ENCODE results near the gene TRAF3IP3.

TRAF3IP3 gene

DNA sequence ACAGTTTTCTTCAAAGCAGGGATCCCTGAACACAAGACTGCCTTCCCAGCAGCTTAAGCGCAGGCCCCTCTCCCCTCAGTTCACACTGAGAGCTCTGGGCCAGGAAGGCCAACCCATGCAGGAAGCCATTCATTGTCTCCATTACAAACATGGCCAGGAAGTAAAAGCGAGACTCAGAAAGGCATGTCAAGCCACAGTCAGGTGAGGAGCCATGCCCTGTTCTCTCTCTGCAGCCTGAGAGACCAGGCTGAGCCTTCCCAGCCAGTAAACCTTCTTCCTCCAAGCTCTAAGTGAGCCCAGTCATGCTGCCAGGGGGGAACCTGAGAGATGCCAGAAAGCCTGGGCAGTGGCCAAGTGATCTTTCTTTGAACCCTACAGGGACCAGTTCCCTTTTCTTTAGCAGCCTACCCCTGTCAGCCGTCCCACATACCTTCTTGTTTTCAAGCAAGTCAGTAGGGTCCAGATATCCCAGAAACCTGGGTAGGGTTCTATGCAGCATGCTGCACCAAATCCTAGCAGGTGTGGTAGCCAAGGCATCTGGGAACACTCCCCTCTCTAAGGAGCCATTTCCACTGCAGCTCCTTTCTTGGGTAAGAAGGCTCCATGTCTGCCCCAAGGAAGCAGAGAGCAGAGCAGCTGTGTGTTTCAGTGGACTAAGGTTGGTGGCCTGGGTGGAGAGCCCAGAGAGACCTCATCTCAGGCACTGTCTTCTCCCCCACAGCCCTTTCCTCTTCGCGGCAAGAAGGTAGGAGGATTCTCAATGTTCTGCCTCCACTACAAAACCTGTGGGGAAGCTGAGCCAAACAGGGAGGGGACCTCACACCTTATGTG is 977 bp downstream of the TRAF3IP3 start:
- TF ChIP-seq ZNF274 (IDR thresholded peaks at IDR 0.05; ENCODE audit: low read depth, low read length) (no peak), YY1 (IDR thresholded peaks at IDR 0.05; ENCODE audit: insufficient read depth, insufficient read length) (no peak), SUZ12 (IDR thresholded peaks at IDR 0.05; ENCODE audit: extremely low read depth, insufficient read depth, insufficient read length) (no peak)
- no peaks in the 10 kb centered on the region for H3K36me3 ChIP-seq (ENCODE audit: insufficient read depth, insufficient read length, low read length)
- DNase-seq (ENCODE audit: low read depth, low spot score) = no peak
- H3K9me3 ChIP-seq (ENCODE audit: insufficient read depth, low read length) = no peaks in the 10 kb centered on the region
- no peak overlapping the region for H3K4me3 ChIP-seq (ENCODE audit: insufficient read length, low read depth)
- H3K4me1 ChIP-seq (ENCODE audit: insufficient read depth, insufficient read length) = no peaks in the 10 kb centered on the region
- no peak overlapping the region for H3K9ac ChIP-seq (ENCODE audit: insufficient read length, low read depth)
- peaks cover 5% of the 10 kb centered on the region for H3K27me3 ChIP-seq (ENCODE audit: insufficient read depth, insufficient read length)

DNA sequence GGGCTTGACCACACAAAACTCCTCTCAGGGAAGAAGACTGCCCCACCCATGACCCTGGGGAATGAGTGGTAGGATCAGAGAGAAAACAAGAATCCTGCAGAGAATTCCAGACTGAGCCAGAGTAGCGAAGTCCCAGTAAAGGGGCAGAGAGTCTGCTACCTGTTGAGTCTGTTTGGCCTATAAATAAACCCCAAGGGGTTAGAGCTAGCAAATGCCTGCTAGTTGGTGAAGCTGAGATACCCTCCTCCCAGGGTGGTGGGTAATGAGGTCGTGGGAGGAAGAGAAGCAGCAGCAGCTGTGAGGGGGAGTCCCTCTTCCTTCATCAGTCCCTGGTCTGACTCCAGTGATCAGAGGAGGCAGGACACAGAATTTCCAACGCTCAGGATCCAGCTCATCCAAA is 2.5 kb downstream of the TRAF3IP3 start:
- Histone ChIP-seq H3K36me3 (ENCODE audit: insufficient read depth, insufficient read length, low read length) (no peaks in the 10 kb centered on the region), H3K27me3 (ENCODE audit: insufficient read depth, insufficient read length) (peaks cover 5% of the 10 kb centered on the region), H3K4me3 (ENCODE audit: insufficient read length, low read depth) (no peak overlapping the region), H3K9me3 (ENCODE audit: insufficient read depth, low read length) (no peaks in the 10 kb centered on the region), H3K4me1 (ENCODE audit: insufficient read depth, insufficient read length) (no peaks in the 10 kb centered on the region), H3K9ac (ENCODE audit: insufficient read length, low read depth) (no peak overlapping the region)
- no peak for DNase-seq (ENCODE audit: low read depth, low spot score)
- TF ChIP-seq YY1 (IDR thresholded peaks at IDR 0.05; ENCODE audit: insufficient read depth, insufficient read length) (no peak), ZNF274 (IDR thresholded peaks at IDR 0.05; ENCODE audit: low read depth, low read length) (no peak), SUZ12 (IDR thresholded peaks at IDR 0.05; ENCODE audit: extremely low read depth, insufficient read depth, insufficient read length) (no peak)

DNA sequence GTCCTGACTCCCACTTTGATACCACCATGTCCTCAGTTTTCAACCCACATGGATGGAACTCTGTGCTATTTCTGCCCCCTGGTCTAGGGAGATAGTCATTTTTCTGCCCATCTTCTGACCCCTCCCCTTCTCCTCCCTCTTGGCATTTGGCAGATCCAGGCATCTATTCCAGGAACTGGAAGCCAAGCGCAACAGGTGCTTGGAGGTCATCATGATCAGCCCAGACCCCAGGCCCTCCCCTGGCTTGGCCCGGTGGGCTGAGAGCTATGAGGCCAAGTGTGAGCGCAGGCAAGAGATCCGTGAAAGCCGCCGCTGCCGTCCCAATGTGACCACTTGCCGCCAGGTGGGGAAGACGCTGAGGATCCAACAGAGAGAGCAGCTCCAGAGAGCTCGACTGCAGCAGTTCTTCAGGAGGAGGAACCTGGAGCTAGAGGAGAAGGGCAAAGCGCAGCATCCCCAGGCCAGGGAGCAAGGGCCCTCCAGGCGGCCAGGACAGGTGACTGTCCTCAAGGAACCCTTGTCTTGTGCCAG is 4.0 kb downstream of the TRAF3IP3 start:
- Histone ChIP-seq H3K27me3 (ENCODE audit: insufficient read depth, insufficient read length) (peaks cover 5% of the 10 kb centered on the region), H3K36me3 (ENCODE audit: insufficient read depth, insufficient read length, low read length) (no peaks in the 10 kb centered on the region), H3K9me3 (ENCODE audit: insufficient read depth, low read length) (no peaks in the 10 kb centered on the region), H3K4me3 (ENCODE audit: insufficient read length, low read depth) (no peak overlapping the region), H3K9ac (ENCODE audit: insufficient read length, low read depth) (no peak overlapping the region), H3K4me1 (ENCODE audit: insufficient read depth, insufficient read length) (no peaks in the 10 kb centered on the region)
- TF ChIP-seq YY1 (IDR thresholded peaks at IDR 0.05; ENCODE audit: insufficient read depth, insufficient read length) (no peak), SUZ12 (IDR thresholded peaks at IDR 0.05; ENCODE audit: extremely low read depth, insufficient read depth, insufficient read length) (no peak), ZNF274 (IDR thresholded peaks at IDR 0.05; ENCODE audit: low read depth, low read length) (no peak)
- no peak for DNase-seq (ENCODE audit: low read depth, low spot score)

DNA sequence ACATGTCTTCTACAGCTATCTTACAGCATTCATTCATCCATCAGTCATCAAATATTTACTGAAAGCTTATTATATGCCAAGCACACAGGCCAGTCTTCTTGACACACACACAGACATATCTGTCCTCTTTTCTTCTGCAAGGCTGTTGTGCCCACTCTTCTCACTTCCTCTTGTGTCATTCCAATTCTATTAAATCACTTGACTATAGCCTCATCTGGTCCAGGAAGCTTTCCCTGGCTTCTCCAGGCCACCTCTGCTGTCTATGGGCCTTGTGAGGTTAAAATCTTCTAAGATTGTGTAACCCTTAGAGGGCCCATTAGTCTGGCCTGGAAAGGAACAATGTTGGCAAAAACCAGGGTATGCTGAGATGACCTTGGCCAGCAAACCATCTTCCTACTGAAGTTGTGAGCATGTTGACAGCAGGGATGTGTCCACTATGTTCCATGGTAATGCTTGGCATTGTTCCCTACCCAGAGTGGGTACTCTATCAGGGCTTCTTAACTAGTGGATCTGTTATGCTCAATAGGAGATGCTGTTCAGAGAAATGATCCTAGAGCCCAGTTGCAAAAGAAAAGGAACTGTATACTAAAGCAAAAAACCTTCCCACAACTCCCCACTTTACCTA is 5.3 kb downstream of the TRAF3IP3 start:
- Histone ChIP-seq H3K9ac (ENCODE audit: insufficient read length, low read depth) (no peak overlapping the region), H3K27me3 (ENCODE audit: insufficient read depth, insufficient read length) (peaks cover 5% of the 10 kb centered on the region), H3K9me3 (ENCODE audit: insufficient read depth, low read length) (no peaks in the 10 kb centered on the region), H3K4me1 (ENCODE audit: insufficient read depth, insufficient read length) (no peaks in the 10 kb centered on the region), H3K4me3 (ENCODE audit: insufficient read length, low read depth) (no peak overlapping the region), H3K36me3 (ENCODE audit: insufficient read depth, insufficient read length, low read length) (no peaks in the 10 kb centered on the region)
- no peak for DNase-seq (ENCODE audit: low read depth, low spot score)
- TF ChIP-seq YY1 (IDR thresholded peaks at IDR 0.05; ENCODE audit: insufficient read depth, insufficient read length) (no peak), ZNF274 (IDR thresholded peaks at IDR 0.05; ENCODE audit: low read depth, low read length) (no peak), SUZ12 (IDR thresholded peaks at IDR 0.05; ENCODE audit: extremely low read depth, insufficient read depth, insufficient read length) (no peak)

DNA sequence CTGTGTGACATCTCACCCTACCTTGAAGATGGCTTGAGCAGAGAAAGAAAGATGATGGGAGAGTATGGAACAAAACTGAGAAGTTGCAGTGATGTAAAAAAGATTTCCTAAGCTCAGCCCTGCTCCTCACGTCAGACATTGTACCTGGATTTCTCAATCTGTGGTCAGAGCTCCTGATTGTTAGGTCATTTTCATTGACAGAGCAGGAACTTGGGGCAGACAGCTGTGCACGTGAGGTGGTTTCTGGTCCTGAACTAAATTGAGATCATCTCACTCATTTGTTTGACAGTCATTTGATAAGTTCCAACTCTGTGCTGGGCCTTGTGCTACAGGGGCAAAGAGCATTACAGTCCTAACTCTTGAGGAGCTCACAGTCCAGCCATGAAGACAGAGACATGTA is 10.2 kb downstream of the TRAF3IP3 start:
- Histone ChIP-seq H3K9me3 (ENCODE audit: insufficient read depth, low read length) (no peaks in the 10 kb centered on the region; the same call in 1 of the 2 replicates), H3K27me3 (ENCODE audit: insufficient read depth, insufficient read length) (no peaks in the 10 kb centered on the region), H3K4me3 (ENCODE audit: insufficient read length, low read depth) (no peak overlapping the region), H3K4me1 (ENCODE audit: insufficient read depth, insufficient read length) (no peaks in the 10 kb centered on the region), H3K9ac (ENCODE audit: insufficient read length, low read depth) (no peak overlapping the region), H3K36me3 (ENCODE audit: insufficient read depth, insufficient read length, low read length) (no peaks in the 10 kb centered on the region)
- TF ChIP-seq SUZ12 (IDR thresholded peaks at IDR 0.05; ENCODE audit: extremely low read depth, insufficient read depth, insufficient read length) = no peak
- TF ChIP-seq YY1 (IDR thresholded peaks at IDR 0.05; ENCODE audit: insufficient read depth, insufficient read length) = no peak
- TF ChIP-seq ZNF274 (IDR thresholded peaks at IDR 0.05; ENCODE audit: low read depth, low read length) = no peak
- no peak for DNase-seq (ENCODE audit: low read depth, low spot score)

DNA sequence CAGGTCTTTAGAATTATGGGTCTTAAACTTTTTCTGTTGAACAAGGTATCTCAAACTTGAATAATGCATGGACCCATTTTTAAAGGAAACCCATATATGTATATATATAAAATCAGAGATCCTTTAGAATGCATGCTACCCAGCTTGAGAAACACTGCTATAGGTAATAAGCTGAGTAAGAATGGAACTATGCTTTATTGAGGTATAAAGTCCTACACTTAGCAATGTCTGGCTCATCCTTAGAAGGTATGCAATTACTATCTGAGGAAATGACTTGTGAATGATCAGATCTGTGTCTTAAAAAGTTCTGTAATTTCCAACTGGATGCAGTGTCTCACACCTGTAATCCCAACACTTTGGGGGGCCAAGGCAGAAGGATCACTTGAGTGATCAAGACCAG is 11.2 kb downstream of the TRAF3IP3 start:
- Histone ChIP-seq H3K4me3 (ENCODE audit: insufficient read length, low read depth) (no peak overlapping the region), H3K36me3 (ENCODE audit: insufficient read depth, insufficient read length, low read length) (no peaks in the 10 kb centered on the region), H3K9me3 (ENCODE audit: insufficient read depth, low read length) (no peaks in the 10 kb centered on the region; the same call in 1 of the 2 replicates), H3K4me1 (ENCODE audit: insufficient read depth, insufficient read length) (no peaks in the 10 kb centered on the region), H3K27me3 (ENCODE audit: insufficient read depth, insufficient read length) (no peaks in the 10 kb centered on the region), H3K9ac (ENCODE audit: insufficient read length, low read depth) (no peak overlapping the region)
- TF ChIP-seq SUZ12 (IDR thresholded peaks at IDR 0.05; ENCODE audit: extremely low read depth, insufficient read depth, insufficient read length) (no peak), YY1 (IDR thresholded peaks at IDR 0.05; ENCODE audit: insufficient read depth, insufficient read length) (no peak), ZNF274 (IDR thresholded peaks at IDR 0.05; ENCODE audit: low read depth, low read length) (no peak)
- no peak for DNase-seq (ENCODE audit: low read depth, low spot score)

DNA sequence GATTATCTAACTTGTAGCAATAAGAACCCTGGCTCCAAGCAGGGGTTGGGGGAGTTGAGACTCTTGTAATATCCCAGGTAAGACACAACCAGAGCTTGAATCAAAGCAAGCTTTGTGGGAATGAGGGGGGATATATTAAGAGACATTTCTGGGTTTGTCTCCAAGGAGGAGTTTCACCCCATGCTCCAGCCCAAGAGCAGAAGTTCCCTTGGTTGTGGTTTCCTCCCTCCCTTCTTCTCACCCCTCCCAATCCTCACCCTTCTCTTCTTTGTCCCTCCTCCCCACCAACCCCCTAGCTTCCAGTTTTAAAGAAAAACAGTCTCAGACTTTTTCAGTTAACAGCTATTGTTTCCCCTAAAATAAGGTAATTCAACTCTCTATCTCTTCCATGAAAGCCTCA is 11.9 kb downstream of the TRAF3IP3 start:
- Histone ChIP-seq H3K36me3 (ENCODE audit: insufficient read depth, insufficient read length, low read length) (no peaks in the 10 kb centered on the region), H3K4me3 (ENCODE audit: insufficient read length, low read depth) (no peak overlapping the region), H3K4me1 (ENCODE audit: insufficient read depth, insufficient read length) (no peaks in the 10 kb centered on the region), H3K9me3 (ENCODE audit: insufficient read depth, low read length) (no peaks in the 10 kb centered on the region; the same call in 1 of the 2 replicates), H3K27me3 (ENCODE audit: insufficient read depth, insufficient read length) (no peaks in the 10 kb centered on the region), H3K9ac (ENCODE audit: insufficient read length, low read depth) (no peak overlapping the region)
- TF ChIP-seq SUZ12 (IDR thresholded peaks at IDR 0.05; ENCODE audit: extremely low read depth, insufficient read depth, insufficient read length) (no peak), ZNF274 (IDR thresholded peaks at IDR 0.05; ENCODE audit: low read depth, low read length) (no peak), YY1 (IDR thresholded peaks at IDR 0.05; ENCODE audit: insufficient read depth, insufficient read length) (no peak)
- DNase-seq (ENCODE audit: low read depth, low spot score) = no peak
